K562 (cell line): ENCODE data around the gene CAPN12. TPM values are rescaled to one million over a fixed set of nuclear protein-coding genes. Genes with fewer than 3 reads are reported as not detected.

Experiments
- ATAC-seq: fragments of 200-7000 bp; cut with Tn5 transposase; 3 replicates; pipeline ENCODE4 v1.9.1; 2020; ENCODE audit warnings: moderate library complexity
- BruUV-seq: library from RNA; stranded (reverse); fragments of 400-500 nt; replicated peaks from 2 replicates; lab custom pipeline; 2021; lab: Mats Ljungman, UMichigan
- CTCF ChIA-PET: fragments of 300-600 bp; formaldehyde crosslinking; extraction: SDS; loops from one replicate; lab custom pipeline; 2021; ENCODE audit warnings: low intra/inter-chr PET ratio; lab: Yijun Ruan, JAX
- POLR2A ChIA-PET: fragments of 300-600, 350-650 bp; sonication (Branson Sonifier 250); formaldehyde crosslinking; extraction: SDS; loops from one replicate; lab custom pipeline; 2021; ENCODE audit warnings: antibody characterized with exemption, inconsistent platforms; lab: Yijun Ruan, JAX
- DNase-seq, 4 experiments: peaks; one replicate each; pipeline versions ENCODE4 v3.0.0 to v3.0.0-alpha.2; 2011 to 2018; ENCODE audit warnings: low spot score in 3 of 4, mixed read lengths in 3 of 4; ENCODE audit errors: extremely low read depth in 1 of 4
- FAIRE-seq: peaks from 2 replicates; lab custom pipeline; 2011; peaks lifted over from hg19 to GRCh38; lab: Jason Lieb, UNC
- H2AFZ ChIP-seq: 2 replicates; pipeline ENCODE4 v1.6.0; 2011; ENCODE audit warnings: low read depth, low read length, control low read depth, inconsistent platforms
- H3K27ac ChIP-seq: fragments of 200-600 bp; 3 replicates; pipeline ENCODE4 v1.8.0; 2011; ENCODE audit warnings: low read depth, mild to moderate bottlenecking, control low read depth, inconsistent platforms, low read length, moderate library complexity, mixed read lengths; ENCODE audit errors: extremely low read depth
- H3K27me3 ChIP-seq, 2 experiments: fragments of 300-600 bp in 1 of 2; 2 replicates in 1 of 2; 3 replicates in 1 of 2; pipeline versions ENCODE4 v1.6.0 to v1.8.0; 2011; ENCODE audit warnings: inconsistent platforms in 2 of 2, low read length in 2 of 2, mild to moderate bottlenecking in 1 of 2, mixed read lengths in 1 of 2, moderate library complexity in 1 of 2; ENCODE audit not compliant: control insufficient read depth in 2 of 2, insufficient read depth in 2 of 2
- H3K36me3 ChIP-seq: fragments of 300-600 bp; 3 replicates; pipeline ENCODE4 v1.8.0; 2011; ENCODE audit warnings: mild to moderate bottlenecking, low read length, inconsistent platforms; ENCODE audit not compliant: control insufficient read depth, insufficient read depth
- H3K4me1 ChIP-seq, 2 experiments: fragments of 200-600 bp in 1 of 2; replicated peaks in 1 of 2; 2 replicates in 1 of 2; 3 replicates in 1 of 2; pipeline versions ENCODE4 v1.5.1 to v1.8.0; 2011; ENCODE audit warnings: inconsistent platforms in 2 of 2, low read length in 2 of 2, mild to moderate bottlenecking in 1 of 2, mixed read lengths in 1 of 2, moderate library complexity in 1 of 2; ENCODE audit not compliant: control insufficient read depth in 2 of 2, insufficient read depth in 2 of 2
- H3K4me2 ChIP-seq: 2 replicates; pipeline ENCODE4 v1.6.1; 2011; ENCODE audit warnings: low read length, control low read depth, inconsistent platforms, mixed read lengths; ENCODE audit not compliant: insufficient read depth
- H3K4me3 ChIP-seq: fragments of 200-600 bp; sonication (generic), shearing (Covaris generic); 2 replicates; pipeline ENCODE4 v1.5.1; 2016; ENCODE audit warnings: control low read depth, inconsistent platforms
- H3K79me2 ChIP-seq: fragments of 200-600 bp; 3 replicates; pipeline ENCODE4 v1.8.0; 2011; ENCODE audit warnings: low read length, inconsistent platforms; ENCODE audit not compliant: control insufficient read depth, insufficient read depth
- H3K9ac ChIP-seq, 2 experiments: 2 replicates each; pipeline versions ENCODE4 v1.6.0 to v1.6.1; 2011; ENCODE audit warnings: low read depth in 2 of 2, low read length in 2 of 2, control low read depth in 1 of 2, inconsistent platforms in 1 of 2, mild to moderate bottlenecking in 1 of 2, mixed read lengths in 1 of 2; ENCODE audit not compliant: insufficient read depth in 1 of 2
- H3K9me1 ChIP-seq: one replicate; pipeline ENCODE4 v1.6.0; 2011; ENCODE audit warnings: inconsistent platforms, mild to moderate bottlenecking, low read length, moderate library complexity; ENCODE audit not compliant: control insufficient read depth, insufficient read depth
- H3K9me3 ChIP-seq: replicated peaks from 2 replicates; pipeline ENCODE4 v1.5.1; 2011; ENCODE audit warnings: low read depth, low read length, inconsistent platforms; ENCODE audit not compliant: control insufficient read depth, insufficient read depth
- H4K20me1 ChIP-seq: replicated peaks from 2 replicates; pipeline ENCODE4 v1.6.1; 2011; ENCODE audit warnings: low read length, inconsistent platforms, mixed read lengths; ENCODE audit not compliant: control insufficient read depth, insufficient read depth
- ATF3 ChIP-seq, 2 experiments: fragments of 450-650 bp in 1 of 2; sonication (generic) in 1 of 2; formaldehyde crosslinking in 1 of 2; IDR thresholded peaks in 1 of 2; conservative IDR thresholded peaks in 1 of 2; 2 replicates each; pipeline versions ENCODE4 v1.6.1 to v1.8.1; 2016 to 2023; ENCODE audit warnings: mild to moderate bottlenecking in 2 of 2, moderate library complexity in 2 of 2, inconsistent platforms in 1 of 2, missing genetic modification reagents in 1 of 2
- CBX3 ChIP-seq, 2 experiments: IDR thresholded peaks; 1 replicate in 1 of 2; 2 replicates in 1 of 2; pipeline ENCODE4 v1.6.1; 2012; ENCODE audit warnings: inconsistent platforms in 2 of 2, low read length in 2 of 2, borderline replicate concordance in 1 of 2, control low read depth in 1 of 2
- CHD4 ChIP-seq: fragments of 200-600 bp; sonication (generic); IDR thresholded peaks from 3 replicates; pipeline ENCODE4 v1.6.1; 2012; ENCODE audit warnings: low read depth, mild to moderate bottlenecking, mixed read lengths, low read length, inconsistent platforms; ENCODE audit not compliant: insufficient read depth, insufficient replicate concordance, poor library complexity, severe bottlenecking
- GTF3C2 ChIP-seq: IDR thresholded peaks from 3 replicates; pipeline ENCODE4 v1.6.1; 2011; ENCODE audit warnings: borderline replicate concordance, mild to moderate bottlenecking, moderate library complexity; ENCODE audit not compliant: insufficient read length; ENCODE audit errors: extremely low read depth
- KLF10 ChIP-seq: fragments of 250-450 bp; sonication (Bioruptor Pico); IDR thresholded peaks from 2 replicates; pipeline ENCODE4 v1.6.1; 2021; ENCODE audit warnings: matching md5 sums
- KLF13 ChIP-seq: fragments of 450-650 bp; IDR thresholded peaks from 2 replicates; pipeline ENCODE4 v1.6.1; 2016; ENCODE audit warnings: missing genetic modification characterization, low read depth, mild to moderate bottlenecking, missing compliant biosample characterization, moderate library complexity, borderline replicate concordance
- MCM5 ChIP-seq: fragments of 450-650 bp; IDR thresholded peaks from 2 replicates; pipeline ENCODE4 v1.6.1; 2016; ENCODE audit warnings: low read depth
- PML ChIP-seq: IDR thresholded peaks from 2 replicates; pipeline ENCODE4 v1.6.1; 2012; ENCODE audit warnings: low read length, inconsistent platforms
- PPARD ChIP-seq: fragments of 250-450 bp; sonication (Bioruptor Pico); IDR thresholded peaks from 2 replicates; pipeline ENCODE4 v1.8.0; 2022; ENCODE audit warnings: inconsistent platforms, mild to moderate bottlenecking, moderate library complexity
- SP1 ChIP-seq: sonication (generic); formaldehyde crosslinking; IDR thresholded peaks from 2 replicates; pipeline ENCODE4 v1.8.1; 2022; ENCODE audit warnings: mild to moderate bottlenecking, missing genetic modification reagents
- TRIM28 ChIP-seq: fragments of 450-650 bp; IDR thresholded peaks from 2 replicates; pipeline ENCODE4 v1.6.1; 2017
- XRCC4 ChIP-seq: IDR thresholded peaks from one replicate; pipeline ENCODE4 v1.6.1; 2011; ENCODE audit not compliant: insufficient read depth, insufficient read length; ENCODE audit errors: extremely low read depth
- YY1 ChIP-seq, 3 experiments: IDR thresholded peaks; 2 replicates each; pipeline ENCODE4 v1.6.1; 2011; ENCODE audit warnings: low read length in 2 of 3, mild to moderate bottlenecking in 2 of 3, moderate library complexity in 2 of 3, borderline replicate concordance in 1 of 3, control low read depth in 1 of 3, low read depth in 1 of 3; ENCODE audit not compliant: insufficient read depth in 3 of 3, insufficient replicate concordance in 2 of 3, control insufficient read depth in 1 of 3, insufficient read length in 1 of 3; ENCODE audit errors: extremely low read depth in 1 of 3
- ZNF561 ChIP-seq: fragments of 450-650 bp; formaldehyde crosslinking; conservative IDR thresholded peaks from 2 replicates; pipeline ENCODE4 v1.4.0; 2020; ENCODE audit warnings: mild to moderate bottlenecking, moderate library complexity
- WGBS: fragments of 100-300 bp; shearing (Covaris generic); methylation state at CpG from one replicate; pipeline ENCODE4 v1.1.6; 2016; ENCODE audit warnings: low coverage, mixed read lengths; ENCODE audit not compliant: insufficient coverage; ENCODE audit errors: missing lambda C conversion rate; 5-methylcytosine and 5-hydroxymethylcytosine counted together
- in situ Hi-C: fragments of 300-500 bp; cut with MboI; formaldehyde crosslinking; loops from 4 replicates; pipeline ENCODE4 v1.15.0; 2018; ENCODE audit warnings: inconsistent platforms, mixed read lengths
- intact Hi-C: fragments of 100-400 bp; cut with micrococcal nuclease; formaldehyde crosslinking; loops from 2 replicates; pipeline ENCODE4 v1.14.2; 2022
- polyA plus RNA-seq, 8 experiments: library from polyadenylated mRNA; depleted of rRNA in 4 of 8; stranded (reverse) in 5 of 8; unstranded in 3 of 8; fragments of >200 nt; fragmentation: Nextera tagmentation in 2 of 8; fragmentation: Illumina TruSeq in 1 of 8; extraction: Ambion mirVana in 2 of 8; extraction: Trizol in 1 of 8; gene quantifications; 2 replicates each; pipeline versions ENCODE4 v1.2.1 to v1.2.3, GENCODE V29; 2011 to 2014; ENCODE audit warnings: inconsistent platforms in 1 of 8, missing spikeins in 1 of 8
- total RNA-seq, 7 experiments: library from RNA; depleted of rRNA in 6 of 7; stranded (reverse); fragments of >200 nt in 6 of 7; fragmentation: Illumina TruSeq in 2 of 7; extraction: Trizol in 2 of 7; gene quantifications; 2 replicates each; pipeline versions ENCODE4 v1.2.1 to v1.2.3, GENCODE V29; 2011 to 2021; ENCODE audit warnings: low replicate concordance in 1 of 7

Gene CAPN12
- total and polyA plus RNA-seq, 9 of the 15 experiments (the other 6 are each of a cell fraction or from before 2014, with no cell fraction given), result 0.83 to 7.0 (median 1.6) TPM

GRCh38 chr19:38682872-38683392 lies 61.3 kb downstream of the CAPN12 start:
- ATAC-seq (no peak), FAIRE-seq (no peak), DNase-seq (no peak)
- H2AFZ ChIP-seq, result no peak overlapping the region
- H3K9me1 ChIP-seq, result peaks cover 3% of the 10 kb centered on the region
- ChIA-PET CTCF (no interaction called here), POLR2A (interaction anchor here (0.6 to 1.3 kb wide), 2 partner anchors 13 to 694 kb away, joined by 3 to 8 read pairs; no protein-coding TSS in a partner anchor)
- 92% methylated on average over 5 of the region's 7 CpGs for WGBS
- peak overlapping the region; percentile 98 for H3K27ac ChIP-seq
- H3K9me3 ChIP-seq, result peaks cover 7% of the 10 kb centered on the region
- peaks cover 100% of the 10 kb centered on the region for H3K79me2 ChIP-seq
- intact Hi-C loops, result no loop called here
- H3K27me3 ChIP-seq, result no peaks in the 10 kb centered on the region
- peaks cover 14% of the 10 kb centered on the region; the same call in 1 of the 2 replicates for H4K20me1 ChIP-seq
- no peak overlapping the region for H3K4me3 ChIP-seq
- peaks cover 73 to 91% of the 10 kb centered on the region in 2 experiments for H3K4me1 ChIP-seq
- H3K4me2 ChIP-seq, result peak overlapping the region; percentile 63; the same call in 1 of the 2 replicates
- H3K9ac ChIP-seq, result peak overlapping the region; percentile 67 to 76
- in situ Hi-C loops, result no loop called here
- H3K36me3 ChIP-seq, result peaks cover 66% of the 10 kb centered on the region
- BruUV-seq, result no TSS peak
- no peak for TF ChIP-seq XRCC4
- no peak for TF ChIP-seq GTF3C2
- no peak for TF ChIP-seq KLF10 (CRISPR knock-in tag)
- no peak for TF ChIP-seq KLF13 (tag)
- 0 out of 2 replicates have a peak, but pooled peaks have one; percentile 10 for TF ChIP-seq SP1 (CRISPR knock-in tag)
- no peak for TF ChIP-seq YY1 (IDR thresholded peaks at IDR 0.05; ENCODE audit: borderline replicate concordance in 1 of 3, control insufficient read depth in 1 of 3, extremely low read depth in 1 of 3, insufficient read depth in 3 of 3, insufficient read length in 1 of 3, insufficient replicate concordance in 2 of 3, low read depth in 1 of 3, low read length in 2 of 3)
- TF ChIP-seq PPARD (CRISPR knock-in tag), result no peak
- TF ChIP-seq ATF3 (IDR thresholded peaks at IDR 0.05), result no peak
- no peak for TF ChIP-seq ATF3 (CRISPR knock-in tag; conservative IDR thresholded peaks at IDR 0.05)
- TF ChIP-seq TRIM28, result peak; percentile 96
- peak in 1 of 2 experiments; percentile 81; a peak in 1 of 3 replicates for TF ChIP-seq CBX3 (IDR thresholded peaks at IDR 0.05; ENCODE audit: borderline replicate concordance in 1 of 2, low read length in 2 of 2)
- no peak for TF ChIP-seq ZNF561
- peak; percentile 65 for TF ChIP-seq CHD4
- TF ChIP-seq PML, result no peak
- TF ChIP-seq MCM5, result no peak
